ENCODE data around the gene EIF1AX. TPM values are rescaled to one million over a fixed set of nuclear protein-coding genes. Genes with fewer than 3 reads are reported as not detected.

The EIF1AX gene
- total RNA-seq, 1 experiment from 2014 or later, result 158 TPM

GRCh38 chrX:20128670-20129069 lies 13.0 kb downstream of the EIF1AX start:
- H3K4me3 Mint-ChIP-seq, result no peak overlapping the region
- no peak for DNase-seq
- H3K4me1 ChIP-seq (ENCODE audit: insufficient read depth, low read length), result no peaks in the 10 kb centered on the region
- no peak overlapping the region for H3K27ac Mint-ChIP-seq
- H3K27ac ChIP-seq (ENCODE audit: insufficient read length, low read depth, low read length), result no peak overlapping the region
- no peak overlapping the region for H3K4ac ChIP-seq (ENCODE audit: low read depth, low read length)
- H3T11ph ChIP-seq (ENCODE audit: low read length), result no peak overlapping the region
- H3K4me2 ChIP-seq (ENCODE audit: insufficient read depth, insufficient read length, low read length), result no peak overlapping the region
- no peaks in the 10 kb centered on the region for H3K79me1 ChIP-seq (ENCODE audit: insufficient read depth, low read depth, low read length, poor library complexity, severe bottlenecking)
- H3K14ac ChIP-seq (ENCODE audit: insufficient read depth, low read length), result no peak overlapping the region
- H3K9me3 Mint-ChIP-seq, result peaks cover 19 to 22% of the 10 kb centered on the region in 2 experiments
- no peak overlapping the region for H4K91ac ChIP-seq (ENCODE audit: insufficient read length, low read depth, low read length)
- H2BK12ac ChIP-seq (ENCODE audit: insufficient read length, low read depth, low read length), result no peak overlapping the region
- H2AK5ac ChIP-seq (ENCODE audit: insufficient read length, low read length), result no peak overlapping the region
- peaks cover 19 to 50% (median 45%) of the 10 kb centered on the region in 3 experiments; a peak in 6 of 7 replicates for H3K36me3 Mint-ChIP-seq (ENCODE audit: insufficient read depth in 1 of 3, low read depth in 3 of 3)
- no CpG with 5 or more reads among the region's 4 CpGs for WGBS (ENCODE audit: extremely low coverage, insufficient read length, low lambda C conversion rate)
- no peak overlapping the region for H2BK5ac ChIP-seq (ENCODE audit: insufficient read length, low read length)
- no peak overlapping the region for H4K5ac ChIP-seq (ENCODE audit: insufficient read length, low read depth, low read length)
- H3K79me2 ChIP-seq (ENCODE audit: insufficient read depth, low read length), result no peaks in the 10 kb centered on the region
- no peak overlapping the region for H3K18ac ChIP-seq (ENCODE audit: insufficient read length, low read depth, low read length)
- no peak for TF ChIP-seq CTCF (conservative IDR thresholded peaks at IDR 0.05)
- no peak overlapping the region for H2AFZ ChIP-seq (ENCODE audit: low read length)
- H3K4me1 Mint-ChIP-seq, result no peaks in the 10 kb centered on the region
- no peak overlapping the region for H2BK120ac ChIP-seq (ENCODE audit: low read depth, low read length, poor library complexity, severe bottlenecking)
- no peak overlapping the region for H4K8ac ChIP-seq (replicated peaks; ENCODE audit: insufficient read length, low read depth, low read length)
- H3K56ac ChIP-seq (ENCODE audit: insufficient read length, low read depth, low read length), result no peak overlapping the region
- no peak overlapping the region for H3K23ac ChIP-seq (ENCODE audit: insufficient read length, low read depth, low read length)
- no peaks in the 10 kb centered on the region for H3K27me3 ChIP-seq (ENCODE audit: insufficient read depth, low read length)
- H3K27me3 Mint-ChIP-seq (ENCODE audit: low read depth), result no peaks in the 10 kb centered on the region
- no peaks in the 10 kb centered on the region for H4K20me1 ChIP-seq (ENCODE audit: control insufficient read depth, insufficient read depth, insufficient read length)
- H2BK20ac ChIP-seq (ENCODE audit: low read depth, low read length, poor library complexity, severe bottlenecking), result no peak overlapping the region
- H3K9ac ChIP-seq (ENCODE audit: extremely low read depth, insufficient read length, low read length), result no peak overlapping the region
- peaks cover 10% of the 10 kb centered on the region for H3K9me3 ChIP-seq (ENCODE audit: control insufficient read depth, low read depth, low read length)
- H3K23me2 ChIP-seq (ENCODE audit: insufficient read length, low read depth, low read length, poor library complexity, severe bottlenecking), result no peaks in the 10 kb centered on the region
- H2BK15ac ChIP-seq (ENCODE audit: low read depth, low read length), result no peak overlapping the region
